Panc1 (cell line): ENCODE results near the gene TBKBP1.

Source experiments
- POLR2AphosphoS5 ChIP-seq: IDR thresholded peaks from 2 replicates; pipeline ENCODE4 v1.6.1; 2012; ENCODE audit warnings: mild to moderate bottlenecking, low read depth, low read length, moderate library complexity
- TCF7L2 ChIP-seq: IDR thresholded peaks from 2 replicates; pipeline ENCODE4 v1.6.1; 2011; ENCODE audit warnings: mild to moderate bottlenecking, low read depth, low read length, inconsistent platforms
- TF ChIP-seq, protein P1 (sequence below), 2 experiments: IDR thresholded peaks; 2 replicates each; pipeline ENCODE4 v1.6.1; 2011 to 2012; ENCODE audit warnings: low read depth in 2 of 2, control low read depth in 1 of 2, low read length in 1 of 2, mild to moderate bottlenecking in 1 of 2, moderate library complexity in 1 of 2; ENCODE audit not compliant: insufficient read depth in 1 of 2
- TF ChIP-seq, protein P2 (sequence below): fragments of 450-650 bp; IDR thresholded peaks from 2 replicates; pipeline ENCODE4 v1.5.1; 2017; ENCODE audit warnings: mild to moderate bottlenecking

DNA sequence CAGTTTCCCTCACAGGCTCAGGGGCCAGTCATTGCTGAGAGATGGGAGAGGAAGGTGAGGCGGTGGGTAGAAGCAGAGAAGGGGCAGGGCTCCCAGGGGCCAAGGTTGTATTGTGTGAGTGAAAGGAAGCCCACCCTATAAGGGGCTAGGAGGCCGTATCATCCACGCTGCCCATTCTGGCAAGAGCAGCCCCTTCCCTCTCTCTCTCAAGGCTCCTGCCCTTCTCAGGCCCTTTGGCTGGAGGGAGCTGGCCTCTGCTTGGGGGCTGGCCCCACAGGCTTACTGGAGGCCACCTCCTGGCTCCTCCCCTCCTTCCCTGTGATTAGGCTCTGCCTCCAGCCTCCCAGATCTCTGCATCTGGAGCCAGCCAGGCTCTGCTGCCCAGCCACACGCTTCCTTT lies 7.6 kb downstream of the TBKBP1 start:
- TF ChIP-seq TCF7L2: no peak
- TF ChIP-seq, protein P1, sequence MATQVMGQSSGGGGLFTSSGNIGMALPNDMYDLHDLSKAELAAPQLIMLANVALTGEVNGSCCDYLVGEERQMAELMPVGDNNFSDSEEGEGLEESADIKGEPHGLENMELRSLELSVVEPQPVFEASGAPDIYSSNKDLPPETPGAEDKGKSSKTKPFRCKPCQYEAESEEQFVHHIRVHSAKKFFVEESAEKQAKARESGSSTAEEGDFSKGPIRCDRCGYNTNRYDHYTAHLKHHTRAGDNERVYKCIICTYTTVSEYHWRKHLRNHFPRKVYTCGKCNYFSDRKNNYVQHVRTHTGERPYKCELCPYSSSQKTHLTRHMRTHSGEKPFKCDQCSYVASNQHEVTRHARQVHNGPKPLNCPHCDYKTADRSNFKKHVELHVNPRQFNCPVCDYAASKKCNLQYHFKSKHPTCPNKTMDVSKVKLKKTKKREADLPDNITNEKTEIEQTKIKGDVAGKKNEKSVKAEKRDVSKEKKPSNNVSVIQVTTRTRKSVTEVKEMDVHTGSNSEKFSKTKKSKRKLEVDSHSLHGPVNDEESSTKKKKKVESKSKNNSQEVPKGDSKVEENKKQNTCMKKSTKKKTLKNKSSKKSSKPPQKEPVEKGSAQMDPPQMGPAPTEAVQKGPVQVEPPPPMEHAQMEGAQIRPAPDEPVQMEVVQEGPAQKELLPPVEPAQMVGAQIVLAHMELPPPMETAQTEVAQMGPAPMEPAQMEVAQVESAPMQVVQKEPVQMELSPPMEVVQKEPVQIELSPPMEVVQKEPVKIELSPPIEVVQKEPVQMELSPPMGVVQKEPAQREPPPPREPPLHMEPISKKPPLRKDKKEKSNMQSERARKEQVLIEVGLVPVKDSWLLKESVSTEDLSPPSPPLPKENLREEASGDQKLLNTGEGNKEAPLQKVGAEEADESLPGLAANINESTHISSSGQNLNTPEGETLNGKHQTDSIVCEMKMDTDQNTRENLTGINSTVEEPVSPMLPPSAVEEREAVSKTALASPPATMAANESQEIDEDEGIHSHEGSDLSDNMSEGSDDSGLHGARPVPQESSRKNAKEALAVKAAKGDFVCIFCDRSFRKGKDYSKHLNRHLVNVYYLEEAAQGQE (IDR thresholded peaks at IDR 0.05; ENCODE audit: insufficient read depth in 1 of 2, low read depth in 2 of 2, low read length in 1 of 2): no peak
- TF ChIP-seq, protein P2, sequence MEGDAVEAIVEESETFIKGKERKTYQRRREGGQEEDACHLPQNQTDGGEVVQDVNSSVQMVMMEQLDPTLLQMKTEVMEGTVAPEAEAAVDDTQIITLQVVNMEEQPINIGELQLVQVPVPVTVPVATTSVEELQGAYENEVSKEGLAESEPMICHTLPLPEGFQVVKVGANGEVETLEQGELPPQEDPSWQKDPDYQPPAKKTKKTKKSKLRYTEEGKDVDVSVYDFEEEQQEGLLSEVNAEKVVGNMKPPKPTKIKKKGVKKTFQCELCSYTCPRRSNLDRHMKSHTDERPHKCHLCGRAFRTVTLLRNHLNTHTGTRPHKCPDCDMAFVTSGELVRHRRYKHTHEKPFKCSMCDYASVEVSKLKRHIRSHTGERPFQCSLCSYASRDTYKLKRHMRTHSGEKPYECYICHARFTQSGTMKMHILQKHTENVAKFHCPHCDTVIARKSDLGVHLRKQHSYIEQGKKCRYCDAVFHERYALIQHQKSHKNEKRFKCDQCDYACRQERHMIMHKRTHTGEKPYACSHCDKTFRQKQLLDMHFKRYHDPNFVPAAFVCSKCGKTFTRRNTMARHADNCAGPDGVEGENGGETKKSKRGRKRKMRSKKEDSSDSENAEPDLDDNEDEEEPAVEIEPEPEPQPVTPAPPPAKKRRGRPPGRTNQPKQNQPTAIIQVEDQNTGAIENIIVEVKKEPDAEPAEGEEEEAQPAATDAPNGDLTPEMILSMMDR: no peak
- no peak for TF ChIP-seq POLR2AphosphoS5
